Hepatocyte (in vitro differentiated cells): Measurements from ENCODE around the gene EGLN2.

ENCODE experiments used
- CTCF ChIP-seq: fragments of 200-600 bp; sonication (generic); IDR thresholded peaks from 2 replicates; pipeline ENCODE4 v1.5.1; 2016; ENCODE audit warnings: antibody characterized with exemption, mild to moderate bottlenecking; ENCODE audit not compliant: poor library complexity
- EZH2 ChIP-seq: fragments of 200-600 bp; sonication (generic); IDR thresholded peaks from 2 replicates; pipeline ENCODE4 v1.6.1; 2016; ENCODE audit warnings: antibody characterized with exemption, mild to moderate bottlenecking, borderline replicate concordance
- EZH2phosphoT487 ChIP-seq: fragments of 200-600 bp; sonication (generic); IDR thresholded peaks from one replicate; pipeline ENCODE4 v1.6.1; 2018; ENCODE audit warnings: antibody characterized with exemption, mild to moderate bottlenecking, low read depth, moderate library complexity; ENCODE audit not compliant: unreplicated experiment, severe bottlenecking

- TF ChIP-seq CTCF, result no peak
- TF ChIP-seq EZH2phosphoT487, result no peak
- TF ChIP-seq EZH2, result no peak
These were observed 2.7 kb downstream of the EGLN2 start for GRCh38 chr19:40801426-40802299.
